Activated CD4-positive, CD25-positive, alpha-beta regulatory T cell treated with anti-CD3 and anti-CD28 coated beads, Interleukin-2, amount 50 U/mL, for 16 hours (primary cell): ENCODE data around the gene PDE6A.

Experiments
- DNase-seq: peaks from one replicate; pipeline ENCODE4 v3.0.0-alpha.2; 2020; ENCODE audit warnings: low read depth, low spot score

Gene PDE6A

GRCh38 chr5:149818116-149818515 is 126.5 kb downstream of the PDE6A start:
- DNase-seq = no peak

GRCh38 chr5:149817539-149818060 is 127.0 kb downstream of the PDE6A start:
- DNase-seq = no peak

- no peak for DNase-seq
Observed at GRCh38 chr5:149816661-149817060, 127.9 kb downstream of the PDE6A start.

GRCh38 chr5:149811453-149811852 is 133.1 kb downstream of the PDE6A start:
- no peak for DNase-seq

- DNase-seq = no peak
Observed at GRCh38 chr5:149810856-149811255, 133.7 kb downstream of the PDE6A start.

GRCh38 chr5:149809931-149810691 is 134.5 kb downstream of the PDE6A start:
- DNase-seq = no peak

- no peak for DNase-seq
Observed at GRCh38 chr5:149808264-149808982, 136.2 kb downstream of the PDE6A start.
